WTC11 (cell line): ENCODE data around the gene ACVR2B.

Source experiments
- E2F1 ChIP-seq: sonication (generic); formaldehyde crosslinking; IDR thresholded peaks from 2 replicates; pipeline ENCODE4 v1.8.0; 2022; ENCODE audit warnings: mild to moderate bottlenecking, missing genetic modification reagents
- FOXK1 ChIP-seq: sonication (generic); formaldehyde crosslinking; IDR thresholded peaks from 2 replicates; pipeline ENCODE4 v1.8.0; 2022; ENCODE audit warnings: mild to moderate bottlenecking, moderate library complexity, missing genetic modification reagents
- NFATC4 ChIP-seq: fragments of 250-450 bp; sonication (Bioruptor Pico); IDR thresholded peaks from 2 replicates; pipeline ENCODE4 v1.9.0; 2021; ENCODE audit warnings: mild to moderate bottlenecking
- ZNF416 ChIP-seq: fragments of 250-450 bp; sonication (Bioruptor Pico); IDR thresholded peaks from 2 replicates; pipeline ENCODE4 v1.9.0; 2021; ENCODE audit warnings: mild to moderate bottlenecking, inconsistent platforms
- TF ChIP-seq, protein P1 (sequence below): sonication (generic); formaldehyde crosslinking; conservative IDR thresholded peaks from 2 replicates; pipeline ENCODE4 v1.8.1; 2022; ENCODE audit warnings: mild to moderate bottlenecking, missing genetic modification reagents
- TF ChIP-seq, protein P2 (sequence below): sonication (generic); formaldehyde crosslinking; IDR thresholded peaks from 2 replicates; pipeline ENCODE4 v1.8.0; 2022; ENCODE audit warnings: missing genetic modification reagents
- TF ChIP-seq, protein P3 (sequence below): sonication (generic); formaldehyde crosslinking; IDR thresholded peaks from 2 replicates; pipeline ENCODE4 v1.8.1; 2023; ENCODE audit warnings: mild to moderate bottlenecking, missing genetic modification reagents, moderate library complexity

GRCh38 chr3:38519000-38519399 is 65.3 kb downstream of the ACVR2B start:
- TF ChIP-seq, protein P1, sequence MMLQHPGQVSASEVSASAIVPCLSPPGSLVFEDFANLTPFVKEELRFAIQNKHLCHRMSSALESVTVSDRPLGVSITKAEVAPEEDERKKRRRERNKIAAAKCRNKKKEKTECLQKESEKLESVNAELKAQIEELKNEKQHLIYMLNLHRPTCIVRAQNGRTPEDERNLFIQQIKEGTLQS (CRISPR knock-in tag): no peak
- TF ChIP-seq, protein P2, sequence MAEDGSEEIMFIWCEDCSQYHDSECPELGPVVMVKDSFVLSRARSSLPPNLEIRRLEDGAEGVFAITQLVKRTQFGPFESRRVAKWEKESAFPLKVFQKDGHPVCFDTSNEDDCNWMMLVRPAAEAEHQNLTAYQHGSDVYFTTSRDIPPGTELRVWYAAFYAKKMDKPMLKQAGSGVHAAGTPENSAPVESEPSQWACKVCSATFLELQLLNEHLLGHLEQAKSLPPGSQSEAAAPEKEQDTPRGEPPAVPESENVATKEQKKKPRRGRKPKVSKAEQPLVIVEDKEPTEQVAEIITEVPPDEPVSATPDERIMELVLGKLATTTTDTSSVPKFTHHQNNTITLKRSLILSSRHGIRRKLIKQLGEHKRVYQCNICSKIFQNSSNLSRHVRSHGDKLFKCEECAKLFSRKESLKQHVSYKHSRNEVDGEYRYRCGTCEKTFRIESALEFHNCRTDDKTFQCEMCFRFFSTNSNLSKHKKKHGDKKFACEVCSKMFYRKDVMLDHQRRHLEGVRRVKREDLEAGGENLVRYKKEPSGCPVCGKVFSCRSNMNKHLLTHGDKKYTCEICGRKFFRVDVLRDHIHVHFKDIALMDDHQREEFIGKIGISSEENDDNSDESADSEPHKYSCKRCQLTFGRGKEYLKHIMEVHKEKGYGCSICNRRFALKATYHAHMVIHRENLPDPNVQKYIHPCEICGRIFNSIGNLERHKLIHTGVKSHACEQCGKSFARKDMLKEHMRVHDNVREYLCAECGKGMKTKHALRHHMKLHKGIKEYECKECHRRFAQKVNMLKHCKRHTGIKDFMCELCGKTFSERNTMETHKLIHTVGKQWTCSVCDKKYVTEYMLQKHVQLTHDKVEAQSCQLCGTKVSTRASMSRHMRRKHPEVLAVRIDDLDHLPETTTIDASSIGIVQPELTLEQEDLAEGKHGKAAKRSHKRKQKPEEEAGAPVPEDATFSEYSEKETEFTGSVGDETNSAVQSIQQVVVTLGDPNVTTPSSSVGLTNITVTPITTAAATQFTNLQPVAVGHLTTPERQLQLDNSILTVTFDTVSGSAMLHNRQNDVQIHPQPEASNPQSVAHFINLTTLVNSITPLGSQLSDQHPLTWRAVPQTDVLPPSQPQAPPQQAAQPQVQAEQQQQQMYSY (CRISPR knock-in tag): no peak
- TF ChIP-seq E2F1 (no peak), NFATC4 (CRISPR knock-in tag) (no peak), ZNF416 (CRISPR knock-in tag) (no peak), FOXK1 (CRISPR knock-in tag) (no peak)
- TF ChIP-seq, protein P3, sequence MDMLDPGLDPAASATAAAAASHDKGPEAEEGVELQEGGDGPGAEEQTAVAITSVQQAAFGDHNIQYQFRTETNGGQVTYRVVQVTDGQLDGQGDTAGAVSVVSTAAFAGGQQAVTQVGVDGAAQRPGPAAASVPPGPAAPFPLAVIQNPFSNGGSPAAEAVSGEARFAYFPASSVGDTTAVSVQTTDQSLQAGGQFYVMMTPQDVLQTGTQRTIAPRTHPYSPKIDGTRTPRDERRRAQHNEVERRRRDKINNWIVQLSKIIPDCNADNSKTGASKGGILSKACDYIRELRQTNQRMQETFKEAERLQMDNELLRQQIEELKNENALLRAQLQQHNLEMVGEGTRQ (CRISPR knock-in tag): no peak
